DLD1 (cell line): ENCODE results near the gene ARHGEF33.

ENCODE experiments used
- in situ Hi-C: cut with HindIII; loops from 2 replicates; pipeline ENCODE4 v1.10.0; 2017; ENCODE audit warnings: low sequenced_read_pairs

Gene ARHGEF33

GRCh38 chr2:38889575-38889974 lies at the start of gene ARHGEF33:
Gene ARHGEF33 (plus strand): TSS chr2:38889875. CDS start chr2:38919448, 29,573 bp downstream.
- in situ Hi-C loops = no loop called here

DNA sequence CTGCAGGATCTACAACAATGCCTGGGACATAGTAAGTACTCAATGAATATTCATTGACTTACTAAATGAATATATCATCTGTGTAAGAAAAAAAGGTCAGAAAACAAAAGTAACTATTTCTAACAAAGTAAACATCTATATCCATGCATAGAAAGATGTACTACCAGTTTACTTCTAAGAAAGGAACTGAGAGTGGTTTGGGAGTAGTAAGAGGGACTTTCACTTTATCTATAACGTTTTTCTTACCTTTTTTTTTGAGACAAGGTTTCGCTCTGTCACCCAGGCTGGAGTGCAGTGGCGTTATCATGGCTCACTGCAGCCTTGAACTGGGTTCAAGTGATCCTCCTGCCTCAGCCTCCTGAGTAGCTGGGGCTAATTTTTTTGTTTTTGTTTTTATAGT lies 39.6 kb upstream of the ARHGEF33 start:
- in situ Hi-C loops = no loop called here

DNA sequence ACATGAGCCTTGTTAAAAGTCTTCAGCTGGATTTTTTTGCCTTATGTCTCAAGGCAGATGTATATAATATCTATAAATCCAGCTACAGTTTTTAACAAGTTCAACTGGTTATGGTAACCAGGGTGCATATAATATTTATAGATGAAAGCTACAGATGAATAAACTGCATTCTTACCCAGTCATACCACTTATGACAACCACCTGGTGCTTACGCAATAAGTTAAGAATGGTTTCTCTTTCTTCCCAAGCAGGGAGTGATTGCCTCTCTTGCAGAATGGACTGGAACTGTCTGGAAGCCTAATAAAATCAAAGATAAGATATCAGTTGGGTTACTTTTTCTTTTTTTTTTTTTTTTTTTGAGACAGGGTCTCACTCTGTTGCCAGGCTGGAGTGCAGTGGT lies 33.5 kb upstream of the ARHGEF33 start:
- in situ Hi-C loops = no loop called here

DNA sequence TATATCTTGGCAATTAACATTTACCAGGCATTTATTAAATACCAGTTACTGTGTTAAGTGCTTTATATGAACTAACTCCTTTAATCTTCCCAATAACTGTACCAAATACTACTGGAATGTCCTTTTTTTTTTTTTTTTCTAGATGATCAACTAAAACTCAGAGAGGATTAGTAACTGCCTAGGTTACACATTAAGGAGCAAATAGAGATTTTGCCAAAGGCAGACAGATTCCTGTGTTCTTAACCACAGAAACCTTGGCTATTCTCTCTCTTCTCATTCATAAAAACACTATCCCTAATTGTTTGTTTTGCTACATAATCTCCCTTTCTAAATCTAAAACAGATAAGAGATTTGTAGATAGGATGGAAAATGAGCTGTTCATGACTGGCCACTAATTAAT lies 27.2 kb upstream of the ARHGEF33 start:
- in situ Hi-C loops = no loop called here

DNA sequence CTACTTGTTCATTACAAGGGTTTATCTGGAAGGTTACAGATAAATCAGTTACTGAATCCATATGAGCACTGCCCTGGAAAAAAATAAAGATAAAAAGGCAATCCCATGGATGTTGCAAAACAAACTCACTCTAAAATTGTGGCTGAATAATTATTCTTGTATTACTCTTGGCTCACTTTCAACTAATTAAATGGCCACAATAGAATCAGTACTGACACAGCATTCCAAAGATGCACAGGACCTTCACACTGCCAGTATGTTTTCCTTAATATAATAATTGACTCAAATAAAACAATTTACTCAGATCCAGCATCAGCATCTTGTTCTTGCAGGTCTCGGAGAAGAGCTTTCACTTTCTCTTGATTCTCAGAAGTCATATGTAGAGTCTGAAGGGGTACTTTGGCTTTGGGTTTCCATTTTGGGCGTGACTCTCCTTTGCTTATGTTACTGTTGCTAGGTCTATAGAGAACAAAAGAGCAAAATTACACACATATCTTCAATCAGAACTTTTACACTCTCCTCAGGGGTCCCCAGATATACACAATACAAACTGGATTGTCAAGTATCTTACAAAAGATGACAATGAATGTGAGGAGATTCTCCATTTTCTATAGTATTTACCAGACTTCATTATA lies 26.5 kb upstream of the ARHGEF33 start:
- in situ Hi-C loops = no loop called here

GRCh38 chr2:38866773-38867443 lies 22.8 kb upstream of the ARHGEF33 start:
- in situ Hi-C loops = no loop called here

DNA sequence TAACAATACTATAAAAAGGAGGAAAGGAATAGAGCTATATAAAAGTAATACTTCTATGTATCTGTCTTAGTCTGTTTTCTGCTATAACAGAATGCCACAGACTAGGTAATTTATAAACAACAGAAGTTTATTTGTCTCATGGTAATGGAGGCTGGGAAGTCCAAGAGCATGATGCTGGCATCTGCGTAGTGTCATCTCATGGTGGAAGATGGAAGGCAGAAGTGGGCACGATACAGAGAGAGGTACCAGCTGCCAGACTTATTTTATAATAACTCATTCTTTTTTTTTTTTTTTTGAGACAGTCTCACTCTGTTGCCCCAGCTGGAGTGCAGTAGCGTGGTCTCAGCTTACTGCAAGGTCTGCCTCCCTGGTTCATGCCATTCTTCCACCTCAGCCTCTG lies 18.2 kb upstream of the ARHGEF33 start:
- in situ Hi-C loops = no loop called here

DNA sequence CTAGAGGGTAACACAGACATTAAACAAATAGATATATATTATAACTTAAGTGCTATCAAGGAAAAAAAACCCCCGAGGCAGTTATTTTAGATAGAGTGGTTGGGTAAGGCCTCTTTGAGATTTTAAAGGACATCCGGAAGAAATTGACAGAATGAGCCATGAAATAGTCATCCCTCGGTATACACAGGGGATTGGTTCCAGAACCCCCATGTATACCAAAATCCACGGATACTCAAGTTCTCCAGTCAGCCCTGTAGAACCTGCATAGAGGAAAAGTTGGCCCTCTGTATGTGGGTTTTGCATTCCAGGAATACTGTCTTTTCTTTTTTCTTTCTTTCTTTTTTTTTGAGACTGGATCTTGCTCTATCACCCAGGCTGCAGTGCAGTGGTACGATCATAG lies 15.9 kb upstream of the ARHGEF33 start:
- in situ Hi-C loops = no loop called here

DNA sequence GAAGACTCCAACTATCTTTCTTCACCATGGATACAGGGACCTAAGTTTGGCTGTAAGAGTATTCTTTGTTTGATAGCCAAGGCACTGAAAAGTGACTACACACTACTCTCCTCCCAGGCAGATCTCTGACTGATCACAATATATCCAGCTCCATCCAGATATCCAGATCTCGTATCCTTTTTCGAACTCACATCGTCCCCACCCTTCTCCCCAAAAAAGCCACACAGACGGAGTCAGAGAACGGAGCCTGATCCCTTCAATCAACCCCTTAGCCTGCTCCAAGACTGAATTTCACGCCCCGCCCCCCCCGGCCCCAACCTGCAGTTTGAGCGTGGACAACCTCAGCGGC lies 14.5 kb upstream of the ARHGEF33 start:
- in situ Hi-C loops = no loop called here

DNA sequence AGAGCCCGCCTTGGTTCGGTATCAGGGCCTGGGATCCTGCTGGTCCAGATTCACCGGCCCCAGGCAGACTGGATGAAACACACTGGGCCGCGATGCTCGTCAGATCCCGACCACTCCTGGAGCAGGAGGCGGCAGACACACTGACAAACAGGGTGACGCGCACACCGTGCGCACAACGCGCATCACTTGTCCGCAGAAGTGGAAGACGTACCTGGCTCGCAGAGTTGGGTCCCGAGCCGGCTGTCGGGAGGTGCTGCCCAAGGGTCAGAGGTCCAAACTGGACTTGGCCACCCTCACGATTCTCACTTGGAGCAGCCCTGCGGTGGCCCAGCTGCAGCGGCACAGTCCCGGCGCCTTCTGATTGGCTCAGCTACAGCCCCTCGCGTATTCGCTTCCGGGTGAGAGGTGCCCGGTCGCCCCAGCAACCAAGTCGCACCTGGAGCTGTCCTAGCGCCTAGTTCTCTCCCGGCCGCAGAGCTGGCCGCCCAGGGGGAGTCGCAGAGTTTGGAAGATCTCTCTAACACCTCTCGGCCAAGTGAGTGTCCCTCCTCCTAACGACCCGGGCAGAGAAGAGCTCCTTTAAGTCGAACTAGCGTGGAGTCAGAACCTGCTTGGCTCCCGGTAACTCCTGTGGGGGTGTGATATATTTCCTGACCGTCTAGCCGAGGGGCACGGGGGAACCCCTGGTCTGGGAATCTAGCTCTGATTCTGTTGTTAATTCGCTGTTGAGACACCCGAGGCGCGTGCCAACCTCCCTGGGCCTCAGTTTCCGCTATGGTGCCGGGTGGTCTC lies 13.9 kb upstream of the ARHGEF33 start, which contains the start of the genes DHX57 and MORN2:
Gene DHX57 (minus strand): TSS at position 359 of the 792 bp plus-strand sequence. CDS start 7,529 bp downstream, outside the sequence.
Gene MORN2 (plus strand): TSS at position 401 of the 792 bp plus-strand sequence.
- in situ Hi-C loops = no loop called here

DNA sequence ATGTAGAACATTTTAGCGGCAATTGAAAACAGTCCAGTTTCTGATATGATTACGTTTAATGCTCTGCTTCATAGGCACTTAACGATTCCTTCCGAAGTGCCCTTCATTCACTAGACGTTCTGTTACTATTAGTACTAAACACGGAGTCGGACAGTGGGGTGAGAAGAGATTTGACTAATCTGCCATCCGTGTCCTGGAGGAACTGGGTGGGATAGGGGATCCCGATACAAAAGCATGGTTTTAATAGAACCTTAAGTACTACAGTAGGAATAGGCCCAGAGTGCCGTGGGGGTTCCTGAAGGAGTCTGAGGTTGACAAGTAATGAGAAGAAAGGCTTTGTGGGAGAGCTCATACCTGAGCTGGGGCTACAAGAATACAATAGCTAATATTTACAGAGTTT lies 13.3 kb upstream of the ARHGEF33 start:
- in situ Hi-C loops = no loop called here

GRCh38 chr2:38886063-38886462 lies 3.6 kb upstream of the ARHGEF33 start:
- in situ Hi-C loops = no loop called here

- in situ Hi-C loops = no loop called here
Observed at GRCh38 chr2:38887347-38887746, 2.3 kb upstream of the ARHGEF33 start.

DNA sequence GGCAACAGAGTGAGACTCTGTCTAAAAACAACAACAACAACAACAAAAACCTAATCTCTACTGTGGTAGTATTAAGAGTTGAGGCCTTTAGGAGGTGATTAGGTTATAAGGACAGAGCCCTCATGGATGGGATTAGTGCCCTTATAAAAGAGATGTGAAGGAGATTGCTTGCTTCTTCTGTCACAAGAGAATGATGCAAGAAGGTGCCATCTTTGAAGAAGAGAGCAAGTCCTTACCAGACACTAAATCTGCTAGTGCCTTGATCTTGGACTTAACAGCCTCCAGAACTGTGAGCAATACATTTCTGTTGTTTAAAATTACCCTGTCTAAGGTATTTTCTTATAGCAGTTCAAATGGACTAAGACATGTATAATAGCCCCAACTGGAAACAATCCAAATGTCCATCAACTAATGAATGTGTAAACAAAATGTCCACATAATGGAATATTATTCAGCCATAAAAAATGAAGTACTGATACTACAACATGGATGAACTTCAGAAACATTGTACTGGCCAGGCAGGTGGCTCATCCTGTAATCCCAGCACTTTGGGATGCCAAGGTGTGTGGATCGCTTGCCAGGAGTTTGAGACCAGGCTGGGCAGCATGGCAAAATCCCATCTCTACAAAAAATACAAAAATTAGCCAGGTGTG lies 1.6 kb upstream of the ARHGEF33 start:
- in situ Hi-C loops = no loop called here

GRCh38 chr2:38889045-38889444 lies 630 bp upstream of the ARHGEF33 start:
- in situ Hi-C loops = no loop called here

GRCh38 chr2:38892819-38893218 lies 3.1 kb downstream of the ARHGEF33 start:
- in situ Hi-C loops = no loop called here

GRCh38 chr2:38898256-38898655 lies 8.6 kb downstream of the ARHGEF33 start:
- in situ Hi-C loops = no loop called here

DNA sequence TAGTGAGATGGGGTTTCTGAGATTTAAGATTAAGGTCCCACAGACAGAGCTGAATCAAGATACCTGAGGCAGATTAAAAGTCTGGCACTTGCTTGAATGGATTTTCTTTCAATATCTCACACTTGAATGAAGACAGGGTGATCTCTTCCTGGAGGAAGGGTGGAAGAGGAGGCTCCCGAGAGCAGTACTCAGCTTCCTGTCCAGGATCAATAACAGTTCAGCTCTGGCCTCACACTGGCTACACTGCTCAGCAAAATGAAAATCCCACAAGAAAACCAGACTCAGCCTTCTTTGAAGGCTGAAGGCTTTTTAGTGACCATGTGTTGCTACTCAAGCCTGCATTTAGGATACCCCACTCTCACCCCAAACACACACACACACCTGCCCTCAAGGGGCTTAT lies 11.1 kb downstream of the ARHGEF33 start:
- in situ Hi-C loops = no loop called here

- in situ Hi-C loops = no loop called here
Observed at GRCh38 chr2:38905251-38905650, 15.6 kb downstream of the ARHGEF33 start.

DNA sequence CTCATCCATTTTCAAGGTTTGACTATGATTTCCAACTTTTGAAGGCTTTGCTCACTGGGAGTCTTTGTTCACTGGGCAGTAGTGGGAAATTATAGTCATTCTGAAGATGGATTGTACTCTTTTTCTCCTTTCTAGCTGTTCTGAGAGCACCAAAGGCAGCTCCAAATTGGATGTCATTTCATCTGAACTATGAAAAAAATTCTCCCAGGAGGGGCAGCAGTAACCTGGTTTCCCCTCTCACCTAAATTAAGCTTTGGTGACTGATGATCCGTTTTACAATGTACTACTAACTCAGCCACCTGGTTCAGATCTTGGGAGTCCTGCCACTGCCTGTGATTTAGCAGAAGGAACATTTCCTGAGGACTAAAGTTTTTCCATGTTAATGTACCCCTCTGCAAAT lies 17.6 kb downstream of the ARHGEF33 start:
- in situ Hi-C loops = no loop called here
